HepG2 (cell line): ENCODE results near the gene IFIT5. TPM values are rescaled to one million over a fixed set of nuclear protein-coding genes. Genes with fewer than 3 reads are reported as not detected.
A peak's percentile ranks its signal among the peaks of the same experiment; 100 is the strongest.

Experiments used
- ATAC-seq: fragments of 200-7000 bp; cut with Tn5 transposase; 3 replicates; pipeline ENCODE4 v1.9.1; 2020; ENCODE audit warnings: mild to moderate bottlenecking, moderate library complexity
- BruUV-seq: library from RNA; stranded (reverse); fragments of 400-500 nt; replicated peaks from 2 replicates; lab custom pipeline; 2021; lab: Mats Ljungman, UMichigan
- CTCF ChIA-PET: fragments of 300-600 bp; formaldehyde crosslinking; extraction: SDS; loops from one replicate; lab custom pipeline; 2021; ENCODE audit warnings: low total read pairs, inconsistent platforms, low intra/inter-chr PET ratio; lab: Yijun Ruan, JAX
- POLR2A ChIA-PET: fragments of 350-600 bp; sonication (Branson Sonifier 250); formaldehyde crosslinking; loops from one replicate; lab custom pipeline; 2020; ENCODE audit warnings: antibody characterized with exemption, inconsistent platforms; lab: Yijun Ruan, JAX
- DNase-seq: peaks from one replicate; pipeline ENCODE4 v3.0.0-alpha.2; 2015; ENCODE audit warnings: low spot score
- FAIRE-seq: peaks from 3 replicates; lab custom pipeline; 2011; peaks lifted over from hg19 to GRCh38; lab: Jason Lieb, UNC
- H2AFZ ChIP-seq: one replicate; pipeline ENCODE4 v1.6.1; 2011; ENCODE audit warnings: low read length, inconsistent platforms
- H3K27ac ChIP-seq: fragments of 300-600 bp; 3 replicates; pipeline ENCODE4 v1.8.0; 2011; ENCODE audit warnings: mixed run types, mild to moderate bottlenecking, mixed read lengths, low read length, inconsistent platforms; ENCODE audit not compliant: insufficient read depth; ENCODE audit errors: extremely low read length
- H3K27me3 ChIP-seq, 2 experiments: fragments of 200-600 bp in 1 of 2; 2 replicates in 1 of 2; 3 replicates in 1 of 2; pipeline versions ENCODE4 v1.6.0 to v1.8.0; 2011; ENCODE audit warnings: low read length in 2 of 2, mild to moderate bottlenecking in 2 of 2, moderate library complexity in 2 of 2, inconsistent platforms in 1 of 2; ENCODE audit not compliant: insufficient read depth in 2 of 2, control insufficient read depth in 1 of 2
- H3K36me3 ChIP-seq, 2 experiments: fragments of 200-600 bp in 1 of 2; replicated peaks in 1 of 2; 2 replicates in 1 of 2; 3 replicates in 1 of 2; pipeline versions ENCODE4 v1.5.1 to v1.8.0; 2011; ENCODE audit warnings: low read length in 2 of 2, inconsistent platforms in 1 of 2; ENCODE audit not compliant: insufficient read depth in 2 of 2, control insufficient read depth in 1 of 2
- H3K4me1 ChIP-seq: 2 replicates; pipeline ENCODE4 v1.5.1; 2012; ENCODE audit warnings: low read length, inconsistent platforms; ENCODE audit not compliant: insufficient read depth
- H3K4me2 ChIP-seq: 2 replicates; pipeline ENCODE4 v1.6.0; 2011; ENCODE audit warnings: low read depth, low read length, inconsistent platforms
- H3K4me3 ChIP-seq, 3 experiments: fragments of 200-600 bp in 1 of 3; sonication (generic), shearing (Covaris generic) in 1 of 3; replicated peaks in 1 of 3; 2 replicates each; pipeline ENCODE4 v1.5.1; 2011 to 2016; ENCODE audit warnings: low read length in 3 of 3, inconsistent platforms in 2 of 3, low read depth in 2 of 3, mild to moderate bottlenecking in 2 of 3, control low read depth in 1 of 3, mixed read lengths in 1 of 3; ENCODE audit not compliant: insufficient read depth in 1 of 3
- H3K79me2 ChIP-seq: one replicate; pipeline ENCODE4 v1.6.1; 2011; ENCODE audit warnings: low read length, inconsistent platforms; ENCODE audit not compliant: insufficient read depth
- H3K9ac ChIP-seq: 2 replicates; pipeline ENCODE4 v1.6.0; 2011; ENCODE audit warnings: mild to moderate bottlenecking, low read depth, low read length, inconsistent platforms; ENCODE audit not compliant: insufficient read depth
- H3K9me3 ChIP-seq: 2 replicates; pipeline ENCODE4 v1.5.1; 2012; ENCODE audit warnings: mild to moderate bottlenecking, low read length
- H4K20me1 ChIP-seq: 2 replicates; pipeline ENCODE4 v1.6.0; 2011; ENCODE audit warnings: inconsistent platforms, mild to moderate bottlenecking, low read length, moderate library complexity; ENCODE audit not compliant: insufficient read depth
- ERF ChIP-seq: IDR thresholded peaks from 2 replicates; pipeline ENCODE4 v1.6.1; 2018; ENCODE audit warnings: missing biosample characterization, missing genetic modification reagents
- HCFC1 ChIP-seq: fragments of 150-350 bp; IDR thresholded peaks from 2 replicates; pipeline ENCODE4 v1.6.1; 2014; ENCODE audit warnings: low read depth, low read length
- HOXA7 ChIP-seq: sonication (generic); formaldehyde crosslinking; IDR thresholded peaks from 2 replicates; pipeline ENCODE4 v1.8.1; 2022; ENCODE audit warnings: mild to moderate bottlenecking, missing genetic modification reagents, moderate library complexity
- HOXD1 ChIP-seq: sonication (generic); formaldehyde crosslinking; IDR thresholded peaks from 2 replicates; pipeline ENCODE4 v1.5.0; 2020; ENCODE audit warnings: missing genetic modification reagents
- MIXL1 ChIP-seq: IDR thresholded peaks from 2 replicates; pipeline ENCODE4 v1.6.1; 2016
- NR2F2 ChIP-seq: IDR thresholded peaks from 2 replicates; pipeline ENCODE4 v1.6.1; 2012; ENCODE audit warnings: low read depth, inconsistent platforms, borderline replicate concordance
- PHF8 ChIP-seq: sonication (generic); formaldehyde crosslinking; IDR thresholded peaks from 2 replicates; pipeline ENCODE4 v1.5.0; 2020; ENCODE audit warnings: missing genetic modification reagents
- RAD21 ChIP-seq: fragments of 450-650 bp; formaldehyde crosslinking; IDR thresholded peaks from 2 replicates; pipeline ENCODE4 v1.5.0; 2020; ENCODE audit warnings: mild to moderate bottlenecking
- ZNF143 ChIP-seq: sonication (generic); formaldehyde crosslinking; IDR thresholded peaks from 2 replicates; pipeline ENCODE4 v1.4.0; 2020; ENCODE audit warnings: missing genetic modification reagents
- ZNF256 ChIP-seq: sonication (generic); formaldehyde crosslinking; conservative IDR thresholded peaks from 2 replicates; pipeline ENCODE4 v1.4.0; 2020; ENCODE audit warnings: missing genetic modification reagents
- ZNF746 ChIP-seq: sonication (generic); formaldehyde crosslinking; IDR thresholded peaks from 2 replicates; pipeline ENCODE4 v1.8.0; 2022; ENCODE audit warnings: mild to moderate bottlenecking, missing genetic modification reagents
- ZSCAN21 ChIP-seq: sonication (generic); formaldehyde crosslinking; IDR thresholded peaks from 2 replicates; pipeline ENCODE4 v1.8.0; 2022; ENCODE audit warnings: mild to moderate bottlenecking, missing genetic modification reagents, moderate library complexity, borderline replicate concordance
- ZSCAN29 ChIP-seq: sonication (generic); formaldehyde crosslinking; conservative IDR thresholded peaks from 2 replicates; pipeline ENCODE4 v1.4.0; 2020; ENCODE audit warnings: mild to moderate bottlenecking, missing genetic modification reagents
- ZSCAN30 ChIP-seq: sonication (generic); formaldehyde crosslinking; IDR thresholded peaks from 2 replicates; pipeline ENCODE4 v1.5.0; 2020; ENCODE audit warnings: mild to moderate bottlenecking, missing genetic modification reagents
- WGBS: methylation state at CpG from one replicate; pipeline ENCODE4 v1.1.6; 2017; ENCODE audit warnings: low lambda C conversion rate; 5-methylcytosine and 5-hydroxymethylcytosine counted together
- in situ Hi-C: cut with HindIII; loops from 2 replicates; pipeline ENCODE4 v1.10.0; 2017; ENCODE audit warnings: low pct_unique_long_range_greater_than_20kb; ENCODE audit not compliant: extremely low pct_ligation_motif_present
- intact Hi-C: fragments of 100-400 bp; cut with micrococcal nuclease; formaldehyde crosslinking; loops from one replicate; pipeline ENCODE4 v1.10.0; 2022; ENCODE audit not compliant: unreplicated experiment
- polyA plus RNA-seq, 8 experiments: library from polyadenylated mRNA; depleted of rRNA in 3 of 8; stranded (reverse) in 7 of 8; unstranded in 1 of 8; fragments of >200 nt; fragmentation: Illumina TruSeq in 4 of 8; extraction: Trizol in 4 of 8; gene quantifications; 2 replicates each; pipeline versions ENCODE4 v1.2.1 to v1.2.3, GENCODE V29; 2011 to 2016; ENCODE audit warnings: low read depth in 4 of 8, missing spikeins in 1 of 8, mixed read lengths in 1 of 8; ENCODE audit not compliant: insufficient read depth in 1 of 8
- total RNA-seq, 5 experiments: library from RNA; depleted of rRNA; stranded (reverse); fragments of >200 nt; fragmentation: Illumina TruSeq; extraction: Trizol; gene quantifications; 2 replicates each; pipeline ENCODE4 v1.2.3, GENCODE V29; 2016; ENCODE audit warnings: low read depth in 1 of 5
- TF ChIP-seq, protein P1 (sequence below): sonication (generic); formaldehyde crosslinking; IDR thresholded peaks from 2 replicates; pipeline ENCODE4 v1.8.0; 2022; ENCODE audit warnings: missing genetic modification reagents, mild to moderate bottlenecking, moderate library complexity, borderline replicate concordance
- TF ChIP-seq, protein P2 (sequence below): sonication (generic); formaldehyde crosslinking; IDR thresholded peaks from 2 replicates; pipeline ENCODE4 v1.5.0; 2020; ENCODE audit warnings: missing genetic modification reagents
- TF ChIP-seq, protein P3 (sequence below): sonication (generic); formaldehyde crosslinking; IDR thresholded peaks from 2 replicates; pipeline ENCODE4 v1.4.0; 2020; ENCODE audit warnings: missing genetic modification reagents

IFIT5 gene
- total and polyA plus RNA-seq, 2 of the 13 experiments (the other 11 are each of a cell fraction or from before 2014, with no cell fraction given), result 2.2 to 8.3 TPM

DNA sequence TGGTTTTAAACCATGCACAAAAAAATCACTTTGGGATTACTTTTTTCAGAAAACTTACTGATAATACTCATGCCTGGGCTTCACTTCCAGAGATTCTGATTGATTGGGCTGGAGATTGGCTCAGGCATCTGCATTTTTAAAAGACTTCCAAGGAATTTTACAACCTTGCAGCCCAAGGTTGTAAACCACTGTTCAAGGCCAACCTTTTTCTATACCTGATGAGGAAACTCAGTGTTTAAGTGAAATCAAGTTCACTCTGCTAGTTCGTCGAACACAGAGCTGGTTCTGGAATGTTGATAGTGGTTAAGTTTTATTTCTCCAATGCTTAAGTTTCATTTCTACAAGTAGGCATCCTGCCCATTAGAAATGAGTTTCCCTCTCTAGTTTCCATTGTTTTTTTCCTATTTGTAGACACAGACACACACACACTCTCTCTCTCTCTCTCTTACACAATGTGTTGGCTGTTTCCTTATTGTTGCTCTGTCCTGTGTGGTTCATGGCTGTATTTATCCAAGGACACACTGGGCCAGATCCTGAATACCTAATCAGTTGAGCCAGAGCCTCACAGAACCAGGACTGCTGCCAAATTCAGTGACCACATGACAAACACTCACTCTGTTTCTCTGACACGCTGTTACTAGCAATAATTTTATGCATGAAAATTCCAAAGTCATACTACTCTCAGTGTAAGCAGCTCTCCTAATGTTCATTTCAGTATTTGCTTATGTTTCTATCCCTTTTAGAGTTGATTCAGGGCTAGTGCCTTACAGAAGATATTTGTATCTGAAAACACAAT, 40.3 kb upstream of the IFIT5 start:
- no TSS peak for BruUV-seq
- Histone ChIP-seq H2AFZ (no peak overlapping the region), H3K27ac (peak overlapping the region; percentile 76), H3K4me1 (peaks cover 45% of the 10 kb centered on the region), H4K20me1 (no peaks in the 10 kb centered on the region), H3K4me3 (peak overlapping the region in 2 of 3 experiments; percentile 30; a peak in 3 of 6 replicates), H3K27me3 (no peaks in the 10 kb centered on the region), H3K36me3 (no peaks in the 10 kb centered on the region), H3K9ac (peak overlapping the region; percentile 14; the same call in 1 of the 2 replicates), H3K9me3 (no peaks in the 10 kb centered on the region), H3K4me2 (peak overlapping the region; percentile 69), H3K79me2 (no peaks in the 10 kb centered on the region)
- peak; percentile 93 for DNase-seq
- peak; percentile 93 for FAIRE-seq
- in situ Hi-C loops (loop anchor here (5.0 kb wide), 1 partner anchor 117 kb away; no protein-coding TSS in a partner anchor), intact Hi-C loops (loop anchor here (2.0 kb wide), 2 partner anchors 15 to 19 kb away; partner anchors contain the start of gene IFIT1)
- CTCF ChIA-PET, result no interaction called here
- WGBS, result 0% methylated on average over 3 of the region's 3 CpGs
- POLR2A ChIA-PET, result interaction anchor here (0.9 to 1.6 kb wide), 5 partner anchors 19 to 123 kb away, joined by 3 to 5 read pairs (median 4); partner anchors contain the start of genes IFIT1 and LIPA
- peak; percentile 90 for ATAC-seq
- TF ChIP-seq, protein P1, sequence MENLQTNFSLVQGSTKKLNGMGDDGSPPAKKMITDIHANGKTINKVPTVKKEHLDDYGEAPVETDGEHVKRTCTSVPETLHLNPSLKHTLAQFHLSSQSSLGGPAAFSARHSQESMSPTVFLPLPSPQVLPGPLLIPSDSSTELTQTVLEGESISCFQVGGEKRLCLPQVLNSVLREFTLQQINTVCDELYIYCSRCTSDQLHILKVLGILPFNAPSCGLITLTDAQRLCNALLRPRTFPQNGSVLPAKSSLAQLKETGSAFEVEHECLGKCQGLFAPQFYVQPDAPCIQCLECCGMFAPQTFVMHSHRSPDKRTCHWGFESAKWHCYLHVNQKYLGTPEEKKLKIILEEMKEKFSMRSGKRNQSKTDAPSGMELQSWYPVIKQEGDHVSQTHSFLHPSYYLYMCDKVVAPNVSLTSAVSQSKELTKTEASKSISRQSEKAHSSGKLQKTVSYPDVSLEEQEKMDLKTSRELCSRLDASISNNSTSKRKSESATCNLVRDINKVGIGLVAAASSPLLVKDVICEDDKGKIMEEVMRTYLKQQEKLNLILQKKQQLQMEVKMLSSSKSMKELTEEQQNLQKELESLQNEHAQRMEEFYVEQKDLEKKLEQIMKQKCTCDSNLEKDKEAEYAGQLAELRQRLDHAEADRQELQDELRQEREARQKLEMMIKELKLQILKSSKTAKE (CRISPR knock-in tag), result peak; percentile 90
- TF ChIP-seq MIXL1 (CRISPR knock-in tag), result peak; percentile 64
- peak; percentile 42; the same call in 1 of the 2 replicates for TF ChIP-seq NR2F2
- no peak for TF ChIP-seq ZNF746 (CRISPR knock-in tag)
- no peak for TF ChIP-seq HOXD1 (CRISPR knock-in tag)
- TF ChIP-seq PHF8 (CRISPR knock-in tag), result peak; percentile 26; the same call in 1 of the 2 replicates
- TF ChIP-seq, protein P2, sequence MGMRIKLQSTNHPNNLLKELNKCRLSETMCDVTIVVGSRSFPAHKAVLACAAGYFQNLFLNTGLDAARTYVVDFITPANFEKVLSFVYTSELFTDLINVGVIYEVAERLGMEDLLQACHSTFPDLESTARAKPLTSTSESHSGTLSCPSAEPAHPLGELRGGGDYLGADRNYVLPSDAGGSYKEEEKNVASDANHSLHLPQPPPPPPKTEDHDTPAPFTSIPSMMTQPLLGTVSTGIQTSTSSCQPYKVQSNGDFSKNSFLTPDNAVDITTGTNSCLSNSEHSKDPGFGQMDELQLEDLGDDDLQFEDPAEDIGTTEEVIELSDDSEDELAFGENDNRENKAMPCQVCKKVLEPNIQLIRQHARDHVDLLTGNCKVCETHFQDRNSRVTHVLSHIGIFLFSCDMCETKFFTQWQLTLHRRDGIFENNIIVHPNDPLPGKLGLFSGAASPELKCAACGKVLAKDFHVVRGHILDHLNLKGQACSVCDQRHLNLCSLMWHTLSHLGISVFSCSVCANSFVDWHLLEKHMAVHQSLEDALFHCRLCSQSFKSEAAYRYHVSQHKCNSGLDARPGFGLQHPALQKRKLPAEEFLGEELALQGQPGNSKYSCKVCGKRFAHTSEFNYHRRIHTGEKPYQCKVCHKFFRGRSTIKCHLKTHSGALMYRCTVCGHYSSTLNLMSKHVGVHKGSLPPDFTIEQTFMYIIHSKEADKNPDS, result no peak; the same call in 1 of the 2 replicates
- no peak for TF ChIP-seq ZSCAN21 (CRISPR knock-in tag)
- TF ChIP-seq HOXA7 (CRISPR knock-in tag), result no peak
- TF ChIP-seq ZSCAN30 (CRISPR knock-in tag), result no peak
- no peak for TF ChIP-seq ZNF256 (CRISPR knock-in tag)
- peak; percentile 72 for TF ChIP-seq ERF (CRISPR knock-in tag)
- TF ChIP-seq ZSCAN29 (CRISPR knock-in tag), result no peak
- no peak for TF ChIP-seq RAD21
- no peak for TF ChIP-seq ZNF143 (CRISPR knock-in tag)
- TF ChIP-seq, protein P3, sequence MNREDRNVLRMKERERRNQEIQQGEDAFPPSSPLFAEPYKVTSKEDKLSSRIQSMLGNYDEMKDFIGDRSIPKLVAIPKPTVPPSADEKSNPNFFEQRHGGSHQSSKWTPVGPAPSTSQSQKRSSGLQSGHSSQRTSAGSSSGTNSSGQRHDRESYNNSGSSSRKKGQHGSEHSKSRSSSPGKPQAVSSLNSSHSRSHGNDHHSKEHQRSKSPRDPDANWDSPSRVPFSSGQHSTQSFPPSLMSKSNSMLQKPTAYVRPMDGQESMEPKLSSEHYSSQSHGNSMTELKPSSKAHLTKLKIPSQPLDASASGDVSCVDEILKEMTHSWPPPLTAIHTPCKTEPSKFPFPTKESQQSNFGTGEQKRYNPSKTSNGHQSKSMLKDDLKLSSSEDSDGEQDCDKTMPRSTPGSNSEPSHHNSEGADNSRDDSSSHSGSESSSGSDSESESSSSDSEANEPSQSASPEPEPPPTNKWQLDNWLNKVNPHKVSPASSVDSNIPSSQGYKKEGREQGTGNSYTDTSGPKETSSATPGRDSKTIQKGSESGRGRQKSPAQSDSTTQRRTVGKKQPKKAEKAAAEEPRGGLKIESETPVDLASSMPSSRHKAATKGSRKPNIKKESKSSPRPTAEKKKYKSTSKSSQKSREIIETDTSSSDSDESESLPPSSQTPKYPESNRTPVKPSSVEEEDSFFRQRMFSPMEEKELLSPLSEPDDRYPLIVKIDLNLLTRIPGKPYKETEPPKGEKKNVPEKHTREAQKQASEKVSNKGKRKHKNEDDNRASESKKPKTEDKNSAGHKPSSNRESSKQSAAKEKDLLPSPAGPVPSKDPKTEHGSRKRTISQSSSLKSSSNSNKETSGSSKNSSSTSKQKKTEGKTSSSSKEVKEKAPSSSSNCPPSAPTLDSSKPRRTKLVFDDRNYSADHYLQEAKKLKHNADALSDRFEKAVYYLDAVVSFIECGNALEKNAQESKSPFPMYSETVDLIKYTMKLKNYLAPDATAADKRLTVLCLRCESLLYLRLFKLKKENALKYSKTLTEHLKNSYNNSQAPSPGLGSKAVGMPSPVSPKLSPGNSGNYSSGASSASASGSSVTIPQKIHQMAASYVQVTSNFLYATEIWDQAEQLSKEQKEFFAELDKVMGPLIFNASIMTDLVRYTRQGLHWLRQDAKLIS (CRISPR knock-in tag), result no peak
- TF ChIP-seq HCFC1, result no peak
